Measurements from ENCODE around the gene MTA3.

Gene MTA3

DNA sequence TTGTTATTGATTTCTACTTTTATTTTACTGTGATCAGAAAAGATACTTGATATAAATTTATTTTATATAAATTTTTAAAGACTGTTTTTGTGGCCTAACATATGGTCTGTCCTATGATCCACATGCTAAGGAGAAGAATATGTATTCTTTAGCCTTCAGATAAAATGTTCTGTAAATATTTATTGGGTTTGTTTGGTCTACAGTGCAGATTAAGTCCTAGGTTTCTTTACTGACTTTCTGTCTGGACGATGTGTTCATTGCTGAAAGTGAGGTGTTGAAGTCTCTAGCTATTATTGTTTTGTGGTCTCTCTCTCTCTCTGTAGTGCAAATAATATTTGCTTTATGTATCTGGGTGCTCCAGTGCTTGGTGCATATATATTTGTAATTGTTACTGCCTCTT lies 165.4 kb downstream of the MTA3 start:
- no peak for DNase-seq (ENCODE audit: low spot score)

DNA sequence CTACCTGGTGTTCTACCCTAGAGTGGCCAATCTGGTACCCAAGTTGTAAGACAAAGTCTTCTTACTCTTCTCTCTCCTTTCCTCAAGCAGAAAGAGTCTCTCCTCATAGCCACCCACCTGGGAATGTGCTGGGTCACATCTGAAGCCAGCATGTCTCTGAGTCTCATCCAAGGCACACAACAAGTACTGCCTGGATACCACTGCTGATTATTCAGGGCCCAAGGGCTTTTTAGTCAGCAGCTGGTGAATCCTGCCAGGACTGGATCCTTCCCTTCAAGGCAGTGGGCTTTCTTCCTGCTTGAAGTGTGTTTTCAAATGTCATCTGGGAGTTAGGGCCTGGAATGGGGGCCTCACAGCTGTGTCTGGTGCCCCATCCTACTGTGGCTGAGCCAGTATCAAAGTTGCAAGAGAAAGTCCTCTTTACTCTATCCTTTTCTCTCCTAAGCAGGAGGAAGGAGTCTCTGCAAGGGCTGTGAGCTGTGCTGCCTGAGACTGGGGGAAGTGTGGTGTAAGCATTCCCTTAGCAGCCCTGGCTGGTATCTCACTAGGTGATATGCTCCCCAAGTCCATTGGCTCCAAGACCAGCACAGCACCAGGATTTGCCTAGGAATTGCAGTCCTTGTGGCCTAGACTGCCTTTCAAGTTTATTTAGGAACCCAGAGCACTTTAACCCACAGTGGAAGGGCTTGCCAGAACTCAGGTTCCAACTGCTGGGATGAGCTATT lies 168.3 kb downstream of the MTA3 start:
- DNase-seq (ENCODE audit: low spot score), result no peak

DNA sequence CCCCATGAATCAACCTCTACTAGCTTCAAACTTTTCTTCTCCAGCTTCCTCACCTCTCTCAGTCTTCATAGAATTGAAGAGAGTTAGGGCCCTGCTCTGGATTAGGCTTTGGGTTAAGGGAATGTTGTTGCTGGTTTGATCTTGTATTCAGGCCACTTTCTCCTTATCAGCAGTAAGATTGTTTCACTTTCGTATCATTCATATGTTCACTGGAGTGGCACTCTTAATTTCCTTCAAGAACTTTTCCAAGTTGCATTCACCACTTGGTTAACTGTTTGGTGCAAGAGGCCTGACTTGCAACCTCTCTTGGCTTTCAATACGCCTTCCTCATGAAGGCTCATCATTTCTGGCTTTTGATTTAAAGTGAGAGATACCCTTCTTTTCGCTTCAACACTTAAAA lies 172.7 kb downstream of the MTA3 start:
- DNase-seq (ENCODE audit: low spot score), result no peak

DNA sequence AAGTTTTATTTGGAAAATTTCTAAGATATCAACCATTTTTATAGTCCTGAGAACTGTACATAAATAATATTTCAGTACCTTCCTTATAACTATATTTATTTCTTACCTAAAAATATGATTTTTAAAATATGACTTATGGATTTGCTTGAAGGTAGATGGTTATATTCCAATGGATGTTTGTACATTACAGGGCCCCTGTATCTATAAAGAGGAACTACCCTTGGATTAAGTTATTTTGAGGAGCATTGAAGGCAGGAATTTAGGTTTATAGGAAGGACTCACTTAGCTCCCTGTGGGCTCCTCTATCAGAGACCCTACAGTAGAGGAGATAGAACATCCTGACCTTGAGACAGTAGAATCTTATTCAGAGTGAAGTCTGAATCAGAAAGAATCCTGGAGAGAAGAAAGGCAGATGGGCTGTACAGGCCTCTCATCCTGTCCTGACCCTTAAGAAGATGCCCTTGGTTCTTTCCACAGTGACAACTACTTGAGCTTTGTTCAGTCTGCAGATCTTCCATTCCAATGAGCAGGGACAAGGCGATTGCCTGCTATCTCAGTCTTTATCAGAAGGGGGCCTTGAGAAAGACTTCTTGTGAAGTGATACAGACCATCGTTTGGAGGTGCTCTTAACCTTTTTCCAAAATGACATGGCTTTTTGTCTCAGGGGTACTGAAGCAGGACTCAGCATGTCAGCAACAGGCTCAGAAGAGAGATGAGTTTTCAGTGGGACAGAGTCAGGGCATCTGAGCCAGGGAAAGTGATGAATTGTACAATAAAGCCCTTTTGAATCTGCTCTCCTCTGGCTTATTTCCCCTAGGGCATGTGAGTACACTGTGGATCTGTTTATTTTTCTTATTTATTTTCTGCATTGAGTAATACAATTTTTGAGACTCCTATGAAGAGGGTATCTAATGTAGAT lies 174.6 kb downstream of the MTA3 start:
- DNase-seq (ENCODE audit: low spot score), result no peak

DNA sequence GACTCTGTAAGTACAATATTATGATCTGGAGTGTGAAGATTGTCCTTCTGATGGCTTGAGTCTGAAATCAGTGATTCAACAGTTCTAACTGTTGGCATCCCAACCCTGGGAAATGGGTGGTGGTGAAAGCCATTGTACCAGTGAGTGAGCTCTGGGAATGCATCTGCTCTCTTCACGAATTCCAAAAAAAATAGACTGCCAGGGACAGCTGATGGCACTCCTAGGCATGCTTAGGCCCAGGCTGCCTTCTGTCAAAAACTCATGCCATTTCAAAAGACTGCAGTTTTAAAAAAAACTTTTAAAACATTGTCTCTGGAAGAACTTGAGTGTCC lies 175.2 kb downstream of the MTA3 start:
- no peak for DNase-seq (ENCODE audit: low spot score)

DNA sequence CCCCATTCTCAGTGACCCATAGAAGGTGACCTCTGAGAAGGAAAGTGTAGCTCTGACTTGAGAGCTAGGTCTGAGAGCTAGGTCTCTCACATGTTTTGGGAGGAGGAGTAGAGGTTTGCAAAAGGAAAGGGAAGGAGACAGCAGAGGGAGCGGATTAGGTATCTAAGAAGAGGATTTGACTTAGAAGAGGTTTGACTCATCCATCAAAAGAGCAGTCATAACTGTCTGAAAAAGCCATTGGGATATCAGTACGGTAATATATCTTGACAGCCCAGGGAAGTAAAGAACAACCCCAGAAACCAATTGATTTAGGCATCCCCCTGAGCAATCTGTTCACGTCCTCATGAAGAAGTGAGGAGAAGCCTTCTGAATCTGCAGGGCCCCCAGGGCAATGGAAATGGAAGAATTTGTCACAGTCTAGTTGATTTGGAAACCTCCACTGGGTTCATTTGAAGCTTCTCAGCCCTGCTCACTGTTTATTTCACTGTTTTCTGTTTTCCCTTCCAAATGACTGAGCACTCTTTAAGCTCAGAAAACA lies 176.2 kb downstream of the MTA3 start:
- DNase-seq (ENCODE audit: low spot score), result no peak

DNA sequence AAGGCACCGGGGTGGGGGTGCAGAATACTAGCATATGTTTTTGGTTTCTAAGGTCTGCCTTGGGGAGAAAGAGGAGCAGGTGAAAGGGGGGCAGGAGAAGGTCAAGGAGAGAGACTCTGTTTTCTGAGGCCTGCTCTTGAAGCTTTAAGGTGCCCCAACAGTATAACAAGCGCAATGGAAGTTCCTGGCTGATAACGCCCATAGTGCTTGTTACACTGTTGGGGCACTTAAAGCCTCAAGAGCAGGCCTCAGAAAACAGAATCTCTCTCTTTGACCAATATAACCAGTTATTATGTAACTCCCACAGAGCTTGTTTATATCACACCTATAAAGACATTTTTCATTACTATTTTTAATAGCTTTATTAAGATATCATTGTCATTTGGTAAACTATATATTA lies 179.0 kb downstream of the MTA3 start:
- DNase-seq (ENCODE audit: low spot score), result no peak

DNA sequence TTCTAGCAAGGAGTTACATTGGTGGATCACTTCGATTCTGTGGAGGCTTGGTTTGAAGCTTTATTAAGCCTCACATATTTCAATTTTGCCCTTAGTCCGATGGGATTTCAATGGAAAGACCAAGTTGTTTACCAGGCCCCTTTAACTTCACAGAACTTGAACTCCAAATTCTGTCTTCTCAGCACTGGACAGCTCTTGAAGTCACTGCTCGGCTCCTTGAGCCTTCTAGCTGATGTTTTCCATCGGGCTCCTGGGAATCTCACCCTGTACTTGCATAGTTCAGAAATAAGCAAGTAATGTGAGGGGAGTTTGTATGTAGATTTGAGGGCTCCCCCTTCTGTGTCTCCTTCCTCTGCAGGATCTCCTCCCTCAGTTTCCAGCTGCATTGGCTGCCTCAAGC lies 180.4 kb downstream of the MTA3 start:
- no peak for DNase-seq (ENCODE audit: low spot score)

DNA sequence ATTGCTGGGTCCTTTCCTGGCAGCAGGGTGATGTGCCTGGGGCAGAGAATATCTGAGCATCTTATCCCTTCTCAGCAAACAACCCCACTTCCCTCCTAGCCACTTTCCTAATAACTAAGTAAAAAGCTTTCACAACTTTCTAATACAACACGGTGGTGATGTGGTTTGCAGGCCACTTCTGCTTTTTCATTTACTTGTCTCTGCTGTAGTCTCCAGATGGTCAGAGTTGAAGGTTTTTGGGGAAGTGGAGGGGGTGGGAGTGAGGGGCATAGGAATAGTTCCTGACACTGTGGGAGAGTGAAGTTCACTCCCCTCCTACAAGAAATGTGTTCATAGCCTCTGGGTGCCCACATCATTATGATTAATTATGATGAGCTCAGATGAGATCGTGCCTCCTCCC lies 183.9 kb downstream of the MTA3 start:
- no peak for DNase-seq (ENCODE audit: low spot score)

DNA sequence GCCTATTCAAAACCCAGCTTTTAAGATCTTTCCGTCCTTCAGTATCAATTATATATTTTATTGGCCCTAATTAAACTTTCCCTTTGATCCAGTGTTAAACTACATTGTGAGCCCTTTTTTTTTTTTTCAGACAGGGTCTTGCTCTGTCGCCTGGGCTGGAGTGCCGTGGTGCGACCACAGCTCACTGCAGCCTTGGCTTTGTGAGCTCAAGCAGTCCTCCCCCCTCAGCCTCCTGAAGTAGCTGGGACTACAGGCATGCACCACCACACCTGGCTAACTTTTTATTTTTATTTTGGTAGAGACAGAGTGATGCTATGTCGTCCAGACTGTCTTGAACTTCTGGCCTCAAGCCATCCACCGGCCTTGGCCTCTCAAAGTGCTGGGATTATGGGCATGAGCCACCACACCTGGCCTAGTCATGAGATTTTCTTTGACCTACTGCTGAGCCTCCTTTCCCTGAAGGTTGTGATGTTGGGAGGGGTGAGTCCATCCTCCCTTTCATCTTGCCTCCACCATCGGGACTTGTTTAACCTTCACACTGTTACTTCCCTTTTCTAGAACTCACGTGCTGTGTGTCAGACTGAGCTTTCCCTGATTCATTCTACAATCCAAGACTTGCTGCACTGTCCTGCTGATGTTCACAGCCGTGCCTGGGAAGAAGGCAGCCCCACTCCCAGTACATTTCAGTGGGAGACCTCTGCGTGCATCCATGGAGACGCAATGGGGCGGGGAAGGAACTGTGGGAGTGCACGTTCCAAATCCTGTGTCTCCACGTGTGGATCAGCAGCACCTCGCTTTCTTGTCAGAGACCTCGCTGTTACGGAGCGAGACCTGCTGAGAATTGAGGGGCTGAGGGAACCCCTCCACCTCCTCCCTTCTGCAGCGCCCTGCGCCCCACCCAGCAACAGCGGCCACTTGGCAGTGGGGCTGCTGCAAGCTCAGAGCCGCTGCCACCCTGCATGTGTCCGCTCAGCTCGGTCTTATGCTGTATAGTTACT lies 184.7 kb downstream of the MTA3 start:
- no peak for DNase-seq (ENCODE audit: low spot score)

DNA sequence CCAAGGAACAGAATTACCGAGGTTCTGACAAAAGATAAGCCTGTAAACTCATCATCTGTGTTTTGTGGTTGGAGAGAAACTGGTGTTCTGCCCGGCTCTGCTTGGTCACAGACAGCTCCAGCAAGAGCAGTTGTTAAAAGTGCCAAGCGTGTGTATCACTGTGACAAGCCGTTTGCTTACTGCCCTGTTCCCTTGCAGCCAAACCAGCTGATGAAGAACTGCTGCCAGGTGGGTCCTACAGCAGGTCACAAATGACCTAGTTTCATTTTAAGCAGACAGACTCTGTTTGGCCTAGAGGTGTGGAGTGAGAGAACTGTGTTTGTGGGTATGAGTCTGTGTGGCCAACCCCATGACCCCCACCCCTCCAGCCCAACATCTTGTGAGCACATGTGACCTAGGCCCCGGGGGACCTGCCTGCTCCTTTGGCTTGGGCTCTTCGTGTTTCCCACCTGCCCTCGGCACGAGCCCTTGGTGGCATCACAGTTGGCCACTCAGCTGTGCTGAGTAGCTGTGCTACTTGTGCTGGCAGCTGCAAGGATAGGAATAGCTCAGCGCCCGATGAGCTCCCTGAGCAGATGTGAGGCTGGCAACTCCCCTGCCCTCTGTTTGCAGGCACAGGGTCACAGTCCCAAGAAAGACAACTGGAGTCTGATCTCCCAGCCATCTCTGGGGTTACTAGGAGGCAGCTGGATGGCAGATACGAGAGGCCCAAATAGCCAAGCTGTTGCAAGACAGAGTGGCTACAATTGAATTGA lies 185.8 kb downstream of the MTA3 start:
- DNase-seq (ENCODE audit: low spot score), result no peak

DNA sequence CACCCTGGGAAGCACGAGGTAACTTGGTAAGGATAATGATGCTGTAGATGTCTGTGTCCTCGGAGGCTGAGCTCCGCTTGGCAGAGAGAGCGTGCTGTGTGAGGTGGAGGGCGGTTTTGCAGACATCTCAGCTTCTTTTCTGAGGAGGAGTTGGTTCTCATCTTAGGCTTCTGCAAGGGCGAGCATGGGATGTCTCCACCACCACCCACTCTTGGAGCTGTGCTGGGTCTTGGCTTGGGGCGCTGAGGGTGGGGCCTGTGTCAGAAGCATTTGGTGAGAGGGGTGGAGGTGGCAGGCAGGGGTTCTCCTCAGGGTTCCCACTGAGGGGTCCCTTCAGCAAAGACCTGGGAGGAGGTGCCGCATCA lies 186.3 kb downstream of the MTA3 start:
- no peak for DNase-seq (ENCODE audit: low spot score)

DNA sequence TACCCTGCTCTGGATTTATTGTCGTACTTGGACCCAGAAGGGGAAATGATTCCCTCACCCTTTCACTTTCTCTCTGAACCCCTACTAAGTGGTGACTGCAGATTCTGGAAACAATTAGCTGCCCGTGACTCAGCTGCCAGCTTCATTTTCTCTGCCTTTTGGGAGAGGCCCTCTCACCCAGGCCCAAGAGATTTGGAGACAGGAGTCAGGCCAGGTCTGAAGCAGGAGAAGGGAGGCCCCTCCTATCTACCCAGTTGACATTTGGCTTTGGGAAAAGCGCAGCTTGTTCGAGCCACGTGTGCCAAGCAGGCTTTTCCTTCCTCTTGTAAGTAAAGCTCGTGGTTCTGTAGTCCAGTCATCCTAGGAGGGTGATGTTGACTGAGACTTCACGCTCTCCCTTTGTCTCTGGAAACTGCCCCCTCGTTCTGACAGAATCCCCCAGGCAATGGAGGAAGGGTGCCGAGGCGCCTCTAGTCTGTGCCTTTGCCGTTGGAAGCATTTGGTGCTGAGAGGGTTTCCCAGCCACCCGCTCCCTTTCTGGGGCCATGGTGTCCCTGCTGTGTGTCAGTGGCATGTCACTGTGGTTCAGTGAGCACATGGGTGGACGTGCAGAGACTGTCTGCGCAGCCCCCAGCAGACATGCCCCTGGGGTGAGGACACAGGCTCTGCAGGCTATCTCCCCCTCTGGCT lies 186.9 kb downstream of the MTA3 start:
- DNase-seq (ENCODE audit: low spot score), result no peak

DNA sequence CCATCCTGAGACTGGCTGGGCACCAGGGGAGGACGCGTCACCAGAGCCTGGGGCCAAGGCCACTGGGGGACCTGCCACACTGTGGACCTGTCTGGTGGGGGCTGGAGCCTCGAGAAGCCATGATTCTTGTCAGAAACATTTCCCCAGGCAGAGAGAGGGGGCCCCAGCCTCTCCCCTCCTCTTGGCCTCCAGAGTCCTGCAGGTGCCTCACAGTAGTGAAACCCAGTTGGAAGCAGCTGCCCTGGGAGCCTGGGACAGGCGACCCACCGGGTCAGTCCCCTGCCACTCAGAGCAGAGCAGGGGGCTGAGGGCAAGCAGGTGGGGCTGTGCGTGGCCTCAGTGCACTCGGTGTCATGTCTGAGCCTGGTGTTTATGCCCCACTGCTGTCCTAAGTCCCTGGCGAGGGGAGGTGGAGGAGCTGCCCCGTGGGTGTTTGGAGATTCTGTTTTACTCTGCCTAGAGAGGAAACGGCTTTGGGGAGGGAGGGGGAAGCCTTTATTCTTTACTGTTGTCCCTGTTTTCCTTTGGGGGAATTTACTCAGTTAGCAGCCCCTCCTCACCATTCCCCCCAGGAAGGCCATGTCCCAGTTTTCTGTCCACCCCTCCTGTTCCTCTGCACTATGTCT lies 187.8 kb downstream of the MTA3 start:
- DNase-seq (ENCODE audit: low spot score), result no peak

DNA sequence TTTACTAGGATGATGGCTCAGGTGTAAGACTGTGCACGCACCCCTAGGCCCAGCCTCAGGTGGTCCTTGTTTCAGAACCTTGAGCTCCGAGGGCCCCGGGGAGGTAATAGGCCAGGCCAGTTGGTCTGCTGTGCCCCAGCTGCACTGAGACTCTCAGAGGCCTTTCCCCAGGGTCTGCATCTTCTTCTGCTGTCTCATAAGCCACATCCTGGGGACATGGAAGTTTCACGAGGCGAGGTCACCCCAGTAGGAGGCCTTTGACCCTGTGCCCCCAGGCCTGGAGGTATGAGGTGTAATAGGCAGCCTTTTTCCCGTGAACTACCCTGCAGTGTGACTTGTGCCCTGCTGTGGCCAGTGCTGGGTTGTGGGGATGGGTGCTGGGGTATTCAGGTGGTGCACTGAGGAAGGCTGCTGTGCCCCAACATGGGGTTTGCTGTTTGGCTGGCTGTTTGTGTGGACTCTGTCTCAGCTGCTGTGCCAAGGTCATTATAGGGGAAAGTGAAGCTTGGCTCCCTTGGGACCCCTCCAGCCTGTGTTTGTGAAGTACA lies 188.6 kb downstream of the MTA3 start:
- DNase-seq (ENCODE audit: low spot score), result no peak

DNA sequence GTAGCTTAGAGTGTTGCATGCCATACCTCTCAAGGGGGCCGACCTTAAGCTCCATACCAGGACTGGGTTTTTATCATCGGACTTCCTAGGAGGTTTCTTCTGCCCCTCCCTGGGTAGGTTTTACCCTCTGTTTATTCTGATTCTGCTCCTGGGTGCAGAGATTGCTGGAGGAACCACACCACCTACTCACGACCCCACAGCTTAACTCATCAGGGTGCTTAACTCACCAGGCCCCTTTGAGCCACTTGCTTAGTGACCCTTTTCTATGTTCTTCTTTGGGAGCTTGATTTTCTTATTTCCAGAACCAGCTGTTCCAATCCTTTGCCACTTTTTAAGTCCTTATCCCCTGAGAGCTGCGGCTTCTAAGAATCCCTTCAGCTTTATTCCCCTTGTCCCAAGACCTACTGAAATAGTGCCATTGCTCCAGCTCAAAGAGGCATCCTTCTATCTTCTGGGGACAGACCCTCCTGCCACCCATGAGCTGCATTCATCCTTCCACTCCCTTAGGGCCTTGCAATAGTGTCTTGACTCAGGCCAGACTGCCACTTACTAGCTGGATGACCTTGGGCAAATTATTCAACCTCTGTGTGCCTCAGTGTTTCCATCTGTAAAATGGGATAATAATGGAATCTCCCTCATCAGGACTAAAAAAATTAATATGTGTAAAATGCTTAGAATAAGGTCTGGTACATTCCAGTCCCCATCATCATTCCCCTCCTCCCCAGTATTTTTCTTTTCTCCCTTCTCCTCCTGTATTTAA lies 189.7 kb downstream of the MTA3 start:
- no peak for DNase-seq (ENCODE audit: low spot score)

DNA sequence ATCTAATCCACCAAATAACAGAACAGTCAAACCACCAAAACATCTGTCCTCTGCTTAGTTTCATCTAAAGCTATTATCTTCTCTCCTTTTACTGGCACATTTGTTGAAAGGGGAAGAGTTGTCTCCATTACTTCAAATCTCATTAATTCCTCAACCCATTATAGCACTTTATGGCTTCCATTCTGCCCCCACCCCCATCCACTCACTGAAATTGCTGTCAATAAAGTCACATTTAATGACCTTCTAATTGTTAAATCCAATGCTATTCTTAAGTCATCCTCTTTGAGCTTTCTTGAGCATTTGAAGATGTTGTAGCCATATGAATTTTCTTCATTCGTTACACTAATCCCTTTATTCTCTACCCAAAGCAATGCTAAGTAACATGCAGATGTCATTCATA lies 190.3 kb downstream of the MTA3 start:
- no peak for DNase-seq (ENCODE audit: low spot score)

DNA sequence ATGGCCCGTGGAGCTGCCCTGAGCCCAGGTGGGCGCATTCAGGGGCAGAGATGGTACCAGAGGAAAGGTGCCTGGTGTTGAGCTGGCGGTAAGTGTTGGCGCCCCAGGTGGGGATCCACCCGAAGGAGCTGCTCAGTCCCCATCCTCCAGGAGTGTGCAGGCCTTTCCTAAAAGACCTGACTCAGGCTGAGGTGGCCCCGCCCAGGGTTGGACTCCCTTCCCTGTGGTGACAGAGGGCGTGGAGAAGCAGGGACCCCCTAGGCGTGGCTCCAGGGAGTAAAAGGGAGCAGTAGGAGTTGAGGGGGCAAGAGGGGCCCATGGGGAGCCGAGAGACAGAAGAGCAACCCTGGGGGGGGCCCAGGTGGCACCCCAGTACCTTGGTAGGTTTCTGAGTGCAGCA lies 193.1 kb downstream of the MTA3 start:
- DNase-seq (ENCODE audit: low spot score), result no peak

DNA sequence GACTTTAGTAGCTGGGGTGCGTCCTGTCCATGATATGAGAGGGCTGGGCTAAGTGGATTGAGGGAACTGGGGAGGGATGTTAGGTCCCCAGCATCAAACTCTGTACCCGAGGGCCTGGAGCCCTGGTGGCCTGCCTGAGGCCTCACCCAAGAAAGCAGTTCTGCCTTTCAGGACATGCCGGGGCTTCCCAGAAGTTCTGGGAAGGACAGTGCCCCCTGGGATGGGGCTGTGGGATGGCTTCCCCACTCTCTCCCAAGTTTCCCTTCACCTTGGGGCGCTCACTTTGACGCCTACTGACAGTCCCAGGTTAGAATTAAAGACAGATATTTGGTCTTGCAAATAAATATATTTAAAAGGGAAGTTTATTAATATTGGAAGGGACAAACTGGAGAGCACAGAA lies 193.7 kb downstream of the MTA3 start:
- no peak for DNase-seq (ENCODE audit: low spot score)
